HepG2 (cell line): ENCODE measurements around the gene MBD3L3. TPM values are rescaled to one million over a fixed set of nuclear protein-coding genes. Genes with fewer than 3 reads are reported as not detected.
A peak's percentile ranks its signal among the peaks of the same experiment; 100 is the strongest.

Experiments
- ATF1 ChIP-seq: IDR thresholded peaks from 2 replicates; pipeline ENCODE4 v1.6.1; 2016; ENCODE audit warnings: mild to moderate bottlenecking, control low read depth
- FOSL2 ChIP-seq: sonication (generic); formaldehyde crosslinking; IDR thresholded peaks from 2 replicates; pipeline ENCODE4 v1.4.0; 2020; ENCODE audit warnings: missing genetic modification reagents
- IKZF4 ChIP-seq: sonication (generic); formaldehyde crosslinking; IDR thresholded peaks from 2 replicates; pipeline ENCODE4 v1.5.1; 2020; ENCODE audit warnings: borderline replicate concordance, mild to moderate bottlenecking, low read depth, missing genetic modification reagents; ENCODE audit errors: not compliant biosample characterization
- IRX3 ChIP-seq: sonication (generic); formaldehyde crosslinking; IDR thresholded peaks from 2 replicates; pipeline ENCODE4 v1.8.1; 2023; ENCODE audit warnings: mild to moderate bottlenecking, low read depth, missing genetic modification reagents, borderline replicate concordance
- PATZ1 ChIP-seq: sonication (generic); formaldehyde crosslinking; IDR thresholded peaks from 2 replicates; pipeline ENCODE4 v1.4.0; 2020; ENCODE audit warnings: missing genetic modification reagents
- PAXIP1 ChIP-seq: sonication (generic); formaldehyde crosslinking; conservative IDR thresholded peaks from 2 replicates; pipeline ENCODE4 v1.4.0; 2020; ENCODE audit warnings: mild to moderate bottlenecking, missing genetic modification reagents, moderate library complexity
- PRDM15 ChIP-seq: sonication (generic); formaldehyde crosslinking; IDR thresholded peaks from 2 replicates; pipeline ENCODE4 v1.4.0; 2020; ENCODE audit warnings: missing genetic modification reagents
- RFX1 ChIP-seq: fragments of 450-650 bp; IDR thresholded peaks from 2 replicates; pipeline ENCODE4 v1.6.1; 2017
- WIZ ChIP-seq: sonication (generic); formaldehyde crosslinking; IDR thresholded peaks from 2 replicates; pipeline ENCODE4 v1.5.1; 2020; ENCODE audit warnings: mild to moderate bottlenecking, missing genetic modification reagents
- YEATS4 ChIP-seq: sonication (generic); formaldehyde crosslinking; IDR thresholded peaks from 2 replicates; pipeline ENCODE4 v1.4.0; 2020; ENCODE audit warnings: missing genetic modification reagents, borderline replicate concordance
- ZFP41 ChIP-seq: sonication (generic); formaldehyde crosslinking; IDR thresholded peaks from 2 replicates; pipeline ENCODE4 v1.4.0; 2020; ENCODE audit warnings: mild to moderate bottlenecking, missing genetic modification reagents, borderline replicate concordance
- ZNF138 ChIP-seq: sonication (generic); formaldehyde crosslinking; IDR thresholded peaks from 2 replicates; pipeline ENCODE4 v1.5.0; 2020; ENCODE audit warnings: mild to moderate bottlenecking, low read depth, missing genetic modification reagents
- ZNF24 ChIP-seq: fragments of 450-650 bp; IDR thresholded peaks from 2 replicates; pipeline ENCODE4 v1.6.1; 2017; ENCODE audit warnings: antibody characterized with exemption, mild to moderate bottlenecking
- ZNF263 ChIP-seq: sonication (generic); formaldehyde crosslinking; IDR thresholded peaks from 2 replicates; pipeline ENCODE4 v1.4.0; 2020; ENCODE audit warnings: missing genetic modification reagents
- ZNF274 ChIP-seq: sonication (generic); formaldehyde crosslinking; IDR thresholded peaks from 2 replicates; pipeline ENCODE4 v1.5.1; 2020; ENCODE audit warnings: mild to moderate bottlenecking, missing genetic modification reagents
- ZNF34 ChIP-seq: sonication (generic); formaldehyde crosslinking; IDR thresholded peaks from 2 replicates; pipeline ENCODE4 v1.4.0; 2020; ENCODE audit warnings: mild to moderate bottlenecking, missing genetic modification reagents, borderline replicate concordance
- ZNF546 ChIP-seq: sonication (generic); formaldehyde crosslinking; conservative IDR thresholded peaks from 2 replicates; pipeline ENCODE4 v1.8.1; 2023; ENCODE audit warnings: mild to moderate bottlenecking, missing genetic modification reagents
- ZNF772 ChIP-seq: sonication (generic); formaldehyde crosslinking; IDR thresholded peaks from 2 replicates; pipeline ENCODE4 v1.5.0; 2020; ENCODE audit warnings: mild to moderate bottlenecking, missing genetic modification reagents
- polyA plus RNA-seq, 8 experiments: library from polyadenylated mRNA; depleted of rRNA in 3 of 8; stranded (reverse) in 7 of 8; unstranded in 1 of 8; fragments of >200 nt; fragmentation: Illumina TruSeq in 4 of 8; extraction: Trizol in 4 of 8; gene quantifications; 2 replicates each; pipeline versions ENCODE4 v1.2.1 to v1.2.3, GENCODE V29; 2011 to 2016; ENCODE audit warnings: low read depth in 4 of 8, missing spikeins in 1 of 8, mixed read lengths in 1 of 8; ENCODE audit not compliant: insufficient read depth in 1 of 8
- total RNA-seq, 5 experiments: library from RNA; depleted of rRNA; stranded (reverse); fragments of >200 nt; fragmentation: Illumina TruSeq; extraction: Trizol; gene quantifications; 2 replicates each; pipeline ENCODE4 v1.2.3, GENCODE V29; 2016; ENCODE audit warnings: low read depth in 1 of 5

MBD3L3 gene
- total and polyA plus RNA-seq, 2 of the 13 experiments (the other 11 are each of a cell fraction or from before 2014, with no cell fraction given), result not detected

GRCh38 chr19:7069042-7069903 is 10.8 kb upstream of the MBD3L3 start, which contains the start of gene ZNF557 (continued):
- TF ChIP-seq PATZ1 (CRISPR knock-in tag) (peak; percentile 42; the same call in 1 of the 2 replicates), ATF1 (CRISPR knock-in tag) (no peak), ZNF263 (CRISPR knock-in tag) (no peak), YEATS4 (CRISPR knock-in tag) (peak; percentile 78), WIZ (CRISPR knock-in tag) (no peak), IKZF4 (CRISPR knock-in tag) (no peak), RFX1 (no peak), PAXIP1 (peak; percentile 23; the same call in 1 of the 2 replicates), FOSL2 (CRISPR knock-in tag) (no peak), ZNF274 (peak; percentile 36; the same call in 1 of the 2 replicates), ZNF24 (no peak), ZNF772 (CRISPR knock-in tag) (0 out of 2 replicates have a peak, but pooled peaks have one; percentile 18), ZNF34 (CRISPR knock-in tag) (no peak), ZFP41 (CRISPR knock-in tag) (0 out of 2 replicates have a peak, but pooled peaks have one; percentile 40), PRDM15 (no peak), ZNF546 (CRISPR knock-in tag) (no peak), IRX3 (CRISPR knock-in tag) (no peak), ZNF138 (CRISPR knock-in tag) (no peak)
